ENCODE data around the gene TEN1. TPM values are rescaled to one million over a fixed set of nuclear protein-coding genes. Genes with fewer than 3 reads are reported as not detected.

TEN1 gene, protein sequence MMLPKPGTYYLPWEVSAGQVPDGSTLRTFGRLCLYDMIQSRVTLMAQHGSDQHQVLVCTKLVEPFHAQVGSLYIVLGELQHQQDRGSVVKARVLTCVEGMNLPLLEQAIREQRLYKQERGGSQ
- polyA plus RNA-seq (2012; ENCODE audit: missing spikeins), result 18.1 TPM

DNA sequence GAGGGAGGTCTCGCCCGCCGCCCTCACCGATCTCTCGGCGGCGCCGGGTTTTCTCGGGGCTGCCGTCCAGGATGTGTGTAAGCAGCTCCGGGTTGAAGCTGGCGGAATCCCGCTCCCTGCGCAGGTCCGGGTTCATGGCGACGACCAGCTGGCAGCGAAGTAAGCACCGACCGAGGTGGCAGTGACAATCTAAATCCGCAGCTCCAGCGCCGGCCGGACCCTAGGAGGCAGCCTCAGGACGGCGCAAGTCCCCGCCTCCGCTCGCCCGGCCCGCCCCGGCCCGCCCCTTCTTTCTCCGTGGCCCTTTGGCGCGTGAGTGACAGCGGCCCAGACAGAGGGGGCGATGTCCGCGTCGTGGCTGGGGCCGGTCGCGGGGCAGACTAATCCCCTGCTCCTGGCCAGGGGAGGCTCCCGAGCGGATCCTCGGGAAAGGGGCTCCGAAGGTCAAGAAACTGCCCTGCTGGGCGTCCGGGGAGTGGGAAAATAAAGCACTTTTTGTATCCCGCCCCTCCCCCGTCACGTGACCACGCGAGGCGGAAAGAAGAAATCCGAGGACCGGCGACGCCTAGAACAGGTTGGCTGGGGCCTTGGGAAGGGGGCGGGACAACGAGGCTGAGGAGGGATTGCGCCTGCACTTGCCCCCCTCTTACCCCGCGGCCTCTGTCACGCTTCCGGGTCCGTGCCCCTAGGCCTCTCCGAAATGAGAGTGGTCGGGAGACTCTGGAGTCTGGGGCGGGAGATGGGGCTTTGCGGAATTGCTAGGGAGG lies at the start of gene TEN1, which contains the start of gene ACOX1:
Gene TEN1 (plus strand): TSS at position 303 of the 767 bp plus-strand sequence. CDS start 6,953 bp downstream, outside the sequence.
Gene ACOX1 (minus strand): TSS at position 229 of the 767 bp plus-strand sequence. CDS start 93 bp downstream, at position 136.
- FAIRE-seq, result peak; percentile 94
- TF ChIP-seq TAF1 (IDR thresholded peaks at IDR 0.05; ENCODE audit: borderline replicate concordance, low read depth, low read length) (peak; percentile 97), POLR2AphosphoS5 (IDR thresholded peaks at IDR 0.05; ENCODE audit: low read depth, low read length) (peak; percentile 95), POLR2A (IDR thresholded peaks at IDR 0.05; ENCODE audit: low read depth, low read length) (peak; percentile 89)
- DNase-seq (ENCODE audit: insufficient read length), result peak; percentile 85

DNA sequence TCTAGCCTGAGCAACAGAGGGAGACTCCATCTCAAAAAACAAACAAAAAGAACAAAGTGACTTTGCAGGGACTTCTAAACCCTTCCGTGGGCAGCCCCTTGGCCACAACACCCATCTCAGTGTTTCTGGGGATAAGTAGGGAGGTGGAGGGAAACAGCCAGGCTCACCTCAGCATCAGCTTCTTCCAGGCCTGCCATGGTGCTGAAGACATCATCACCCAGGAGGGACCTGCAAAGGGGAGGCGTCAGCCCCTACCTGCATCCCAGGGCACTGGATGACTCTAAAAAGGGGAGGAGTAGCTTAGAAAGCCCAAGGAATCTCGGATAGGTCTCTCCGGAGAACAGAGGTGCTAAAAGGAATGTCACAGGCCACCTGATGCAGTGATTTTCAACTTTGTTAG lies 48.0 kb upstream of the TEN1 start:
- TF ChIP-seq TAF1 (IDR thresholded peaks at IDR 0.05; ENCODE audit: borderline replicate concordance, low read depth, low read length) (no peak), POLR2A (IDR thresholded peaks at IDR 0.05; ENCODE audit: low read depth, low read length) (no peak), POLR2AphosphoS5 (IDR thresholded peaks at IDR 0.05; ENCODE audit: low read depth, low read length) (no peak)
- FAIRE-seq (no peak), DNase-seq (ENCODE audit: insufficient read length) (no peak)

DNA sequence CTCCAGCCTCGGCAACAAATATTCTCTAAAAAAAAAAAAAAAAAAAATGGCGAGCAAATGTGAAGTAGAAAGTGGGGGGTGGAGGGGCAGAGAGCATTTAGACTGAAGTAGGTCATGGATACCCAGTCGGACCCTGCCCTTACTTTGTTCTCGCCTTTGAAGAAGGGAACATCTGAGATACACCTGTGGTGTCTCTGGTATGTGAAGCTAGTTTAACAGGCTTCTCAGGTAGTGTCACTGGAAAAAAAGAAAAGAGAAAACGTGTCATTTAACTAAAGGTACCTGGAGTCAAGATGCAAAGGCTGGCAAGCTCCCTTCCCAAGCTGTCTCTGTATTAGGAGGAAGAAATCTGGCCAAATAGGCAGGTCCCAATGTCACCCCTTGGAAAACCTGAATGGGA lies 46.2 kb upstream of the TEN1 start:
- no peak for DNase-seq (ENCODE audit: insufficient read length)
- TF ChIP-seq TAF1 (IDR thresholded peaks at IDR 0.05; ENCODE audit: borderline replicate concordance, low read depth, low read length), result no peak
- TF ChIP-seq POLR2AphosphoS5 (IDR thresholded peaks at IDR 0.05; ENCODE audit: low read depth, low read length), result no peak
- no peak for TF ChIP-seq POLR2A (IDR thresholded peaks at IDR 0.05; ENCODE audit: low read depth, low read length)
- FAIRE-seq, result no peak

DNA sequence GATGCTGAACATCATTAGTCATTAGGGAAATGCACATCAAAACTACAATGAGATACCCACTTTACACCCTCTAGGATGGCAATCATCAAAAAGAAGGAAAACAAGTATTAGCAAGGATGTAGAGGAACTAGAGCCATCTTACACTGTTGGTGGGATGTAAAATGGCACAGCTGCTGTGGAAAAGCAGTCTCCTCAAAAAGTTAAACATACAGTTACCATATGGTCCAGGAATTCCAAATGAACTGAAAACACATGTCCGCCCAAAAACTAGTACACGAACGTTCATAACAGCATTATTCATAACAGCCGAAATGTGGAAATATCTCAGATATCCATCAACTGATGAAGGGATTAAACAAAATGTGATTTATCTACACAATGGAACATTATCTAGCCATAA lies 45.2 kb upstream of the TEN1 start:
- no peak for FAIRE-seq

DNA sequence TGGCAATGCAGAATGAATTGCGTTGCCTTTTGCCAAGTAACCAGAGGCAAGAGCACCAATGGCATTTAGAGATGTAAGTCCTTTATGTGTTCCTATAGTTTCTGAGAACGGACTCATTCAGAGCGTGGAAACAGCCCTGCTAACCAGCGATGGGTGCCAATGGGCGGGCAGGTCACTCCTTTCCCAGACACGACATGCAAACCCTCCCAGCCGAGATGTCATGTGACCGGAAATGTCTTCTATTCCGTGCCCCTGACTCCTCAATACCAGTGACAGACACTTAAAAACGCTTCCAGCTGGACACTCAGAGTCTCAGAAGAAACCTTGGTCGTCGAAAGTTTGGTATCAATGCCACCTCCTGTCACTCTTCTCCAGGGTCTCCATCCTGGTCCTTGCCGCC lies 41.4 kb upstream of the TEN1 start:
- TF ChIP-seq TAF1 (IDR thresholded peaks at IDR 0.05; ENCODE audit: borderline replicate concordance, low read depth, low read length) (no peak), POLR2AphosphoS5 (IDR thresholded peaks at IDR 0.05; ENCODE audit: low read depth, low read length) (no peak), POLR2A (IDR thresholded peaks at IDR 0.05; ENCODE audit: low read depth, low read length) (no peak)
- DNase-seq (ENCODE audit: insufficient read length), result no peak
- no peak for FAIRE-seq

More for the DNA sequence above, 45.2 kb upstream of the TEN1 start:
- no peak for DNase-seq (ENCODE audit: insufficient read length)
- TF ChIP-seq TAF1 (IDR thresholded peaks at IDR 0.05; ENCODE audit: borderline replicate concordance, low read depth, low read length) (no peak), POLR2A (IDR thresholded peaks at IDR 0.05; ENCODE audit: low read depth, low read length) (no peak), POLR2AphosphoS5 (IDR thresholded peaks at IDR 0.05; ENCODE audit: low read depth, low read length) (no peak)

DNA sequence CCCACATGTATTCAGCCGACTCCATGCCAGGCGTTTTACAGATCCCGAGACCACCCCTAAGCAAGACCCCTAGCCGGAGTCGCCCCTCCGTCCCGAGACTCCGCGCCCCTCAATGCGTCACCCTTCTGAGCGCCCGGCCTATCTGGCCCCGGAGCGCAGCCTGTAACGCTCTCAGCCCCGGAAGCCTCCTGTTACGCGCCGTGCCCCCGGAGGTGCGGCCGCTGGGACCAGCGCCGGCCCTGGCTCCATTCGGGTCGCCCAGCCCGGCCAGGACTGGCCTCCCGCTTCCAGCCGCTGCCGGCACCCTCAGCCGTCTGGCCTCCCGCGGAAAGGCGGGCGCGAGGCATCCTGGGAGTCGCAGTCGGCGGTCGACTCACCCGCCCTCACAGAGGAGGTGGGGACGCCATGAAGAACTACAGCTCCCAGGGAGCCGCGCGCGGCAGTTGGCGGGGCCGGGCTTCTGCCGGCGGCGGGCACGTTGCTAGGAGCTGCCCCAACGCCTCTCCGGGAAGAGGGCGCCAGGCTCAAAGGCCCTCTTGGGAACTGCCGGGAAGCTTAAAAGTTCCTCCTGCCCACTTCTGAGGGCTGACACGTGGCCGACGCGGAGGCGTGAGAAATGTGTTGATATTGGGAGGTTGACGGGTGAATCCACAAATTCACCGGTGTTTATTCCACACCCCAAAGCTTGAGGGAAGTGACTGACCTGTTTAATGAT lies 38.2 kb upstream of the TEN1 start, which contains the start of gene FBF1:
Gene FBF1 (minus strand): TSS at position 316 of the 715 bp plus-strand sequence. CDS start 2,893 bp downstream, outside the sequence.
- TF ChIP-seq TAF1 (IDR thresholded peaks at IDR 0.05; ENCODE audit: borderline replicate concordance, low read depth, low read length) (no peak), POLR2AphosphoS5 (IDR thresholded peaks at IDR 0.05; ENCODE audit: low read depth, low read length) (peak; percentile 79), POLR2A (IDR thresholded peaks at IDR 0.05; ENCODE audit: low read depth, low read length) (peak; percentile 93)
- FAIRE-seq (peak; percentile 92), DNase-seq (ENCODE audit: insufficient read length) (peak; percentile 98)

DNA sequence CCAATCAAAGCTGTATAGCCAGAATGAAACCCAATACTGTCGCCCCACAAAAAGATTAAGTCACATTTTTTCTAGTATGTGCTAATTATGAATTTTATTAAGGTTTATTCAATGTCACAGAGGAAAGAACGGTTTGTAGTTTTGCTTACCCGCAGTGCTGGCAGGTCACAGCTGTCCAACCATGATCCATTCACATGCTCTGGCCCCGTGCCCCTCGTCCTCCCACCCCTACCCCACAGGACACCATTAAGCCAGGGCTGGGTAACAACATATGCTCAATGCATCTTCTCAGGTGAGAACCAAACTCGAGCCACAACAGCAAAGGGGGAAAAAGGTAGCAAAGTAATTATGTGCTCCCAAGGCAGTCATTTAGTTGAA lies 37.6 kb upstream of the TEN1 start:
- no peak for TF ChIP-seq TAF1 (IDR thresholded peaks at IDR 0.05; ENCODE audit: borderline replicate concordance, low read depth, low read length)
- TF ChIP-seq POLR2AphosphoS5 (IDR thresholded peaks at IDR 0.05; ENCODE audit: low read depth, low read length), result no peak
- TF ChIP-seq POLR2A (IDR thresholded peaks at IDR 0.05; ENCODE audit: low read depth, low read length), result no peak
- FAIRE-seq (no peak), DNase-seq (ENCODE audit: insufficient read length) (no peak)

DNA sequence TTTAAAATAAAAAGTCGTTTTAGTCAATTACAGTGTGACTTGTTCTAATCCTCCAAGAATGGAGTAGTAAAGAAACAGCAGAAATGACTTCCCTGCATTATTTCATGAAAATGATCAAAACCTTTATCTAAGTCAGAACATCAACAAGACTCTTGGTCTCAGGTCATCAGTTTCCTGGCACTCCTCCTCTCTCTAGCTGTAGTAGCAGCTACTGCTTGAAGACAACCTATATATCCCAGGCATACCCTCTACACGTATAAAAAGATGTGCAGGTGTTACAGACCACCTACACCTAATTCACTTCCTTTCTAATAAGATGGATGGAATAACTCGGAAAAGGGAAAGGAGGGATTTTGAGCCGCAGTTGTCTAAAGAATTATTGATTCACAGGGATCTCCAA lies 36.6 kb upstream of the TEN1 start:
- no peak for TF ChIP-seq TAF1 (IDR thresholded peaks at IDR 0.05; ENCODE audit: borderline replicate concordance, low read depth, low read length)
- no peak for TF ChIP-seq POLR2AphosphoS5 (IDR thresholded peaks at IDR 0.05; ENCODE audit: low read depth, low read length)
- no peak for TF ChIP-seq POLR2A (IDR thresholded peaks at IDR 0.05; ENCODE audit: low read depth, low read length)
- FAIRE-seq (no peak), DNase-seq (ENCODE audit: insufficient read length) (no peak)

DNA sequence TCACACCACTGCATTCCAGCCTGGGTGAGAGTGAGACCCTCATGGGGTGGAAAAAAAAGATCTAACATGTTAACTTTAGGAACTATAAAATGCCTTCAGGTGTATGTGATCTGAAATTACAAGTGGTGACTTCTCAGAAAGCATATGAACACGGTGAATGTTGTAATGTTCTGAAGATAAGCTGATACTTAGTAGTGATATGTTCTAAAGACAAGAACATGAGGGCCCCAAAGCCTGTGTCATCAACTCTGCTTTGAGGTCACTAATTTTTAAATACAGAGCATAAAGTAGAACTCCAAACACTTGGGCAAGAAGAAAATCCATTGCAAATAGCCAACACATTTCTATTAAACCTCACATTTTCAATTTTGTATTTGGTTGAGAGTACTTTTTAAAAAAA lies 35.5 kb upstream of the TEN1 start:
- no peak for DNase-seq (ENCODE audit: insufficient read length)
- FAIRE-seq, result no peak
- no peak for TF ChIP-seq TAF1 (IDR thresholded peaks at IDR 0.05; ENCODE audit: borderline replicate concordance, low read depth, low read length)
- no peak for TF ChIP-seq POLR2A (IDR thresholded peaks at IDR 0.05; ENCODE audit: low read depth, low read length)
- TF ChIP-seq POLR2AphosphoS5 (IDR thresholded peaks at IDR 0.05; ENCODE audit: low read depth, low read length), result no peak

DNA sequence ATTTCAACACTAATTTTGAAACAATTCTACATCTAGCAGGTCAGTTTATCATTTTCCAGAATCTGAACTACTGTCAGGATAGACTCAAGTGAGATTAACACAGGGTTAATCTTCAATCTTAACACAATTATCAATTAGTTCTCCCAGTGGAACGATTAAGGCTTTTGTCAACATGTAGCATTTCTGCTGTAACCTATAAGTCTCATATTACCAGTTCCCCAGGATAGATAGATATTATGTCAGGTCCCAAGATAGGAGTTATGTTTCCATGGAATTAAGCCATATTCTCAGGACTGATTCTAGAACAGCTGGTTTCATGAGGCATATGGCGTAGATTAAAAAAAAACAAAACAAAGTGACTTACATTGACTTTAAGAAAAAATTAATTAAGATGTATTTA lies 33.8 kb upstream of the TEN1 start:
- FAIRE-seq (no peak), DNase-seq (ENCODE audit: insufficient read length) (no peak)
- TF ChIP-seq POLR2AphosphoS5 (IDR thresholded peaks at IDR 0.05; ENCODE audit: low read depth, low read length) (no peak), TAF1 (IDR thresholded peaks at IDR 0.05; ENCODE audit: borderline replicate concordance, low read depth, low read length) (no peak), POLR2A (IDR thresholded peaks at IDR 0.05; ENCODE audit: low read depth, low read length) (no peak)

DNA sequence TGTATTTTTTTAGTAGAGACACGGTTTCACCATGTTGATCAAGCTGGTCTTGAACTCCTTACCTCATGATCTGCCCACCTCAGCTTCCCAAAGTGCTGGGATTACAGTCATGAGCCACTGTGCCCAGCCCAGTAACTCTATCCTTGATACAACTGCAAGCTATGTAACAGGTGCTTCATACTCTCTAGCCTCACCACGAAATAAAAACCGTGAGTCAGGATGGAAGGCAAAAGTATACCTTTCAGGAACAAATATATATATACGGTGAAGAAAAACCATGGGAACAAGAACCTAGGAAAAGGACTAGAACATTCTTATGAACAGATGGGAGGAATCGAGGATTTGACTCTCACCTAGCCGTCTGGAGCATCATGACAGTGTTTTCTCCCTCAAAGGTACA lies 28.6 kb upstream of the TEN1 start:
- DNase-seq (ENCODE audit: insufficient read length), result no peak
- no peak for FAIRE-seq

More for the DNA sequence above, 28.6 kb upstream of the TEN1 start:
- TF ChIP-seq TAF1 (IDR thresholded peaks at IDR 0.05; ENCODE audit: borderline replicate concordance, low read depth, low read length) (no peak), POLR2A (IDR thresholded peaks at IDR 0.05; ENCODE audit: low read depth, low read length) (no peak), POLR2AphosphoS5 (IDR thresholded peaks at IDR 0.05; ENCODE audit: low read depth, low read length) (no peak)

Measured in GM12892 (cell line).